ENCODE data around the gene DPP6. TPM values are rescaled to one million over a fixed set of nuclear protein-coding genes. Genes with fewer than 3 reads are reported as not detected.

The DPP6 gene
- total and polyA plus RNA-seq, 2 of the 8 experiments (the other 6 are each of a cell fraction or from before 2014, with no cell fraction given), result 4.7 to 6.8 TPM

DNA sequence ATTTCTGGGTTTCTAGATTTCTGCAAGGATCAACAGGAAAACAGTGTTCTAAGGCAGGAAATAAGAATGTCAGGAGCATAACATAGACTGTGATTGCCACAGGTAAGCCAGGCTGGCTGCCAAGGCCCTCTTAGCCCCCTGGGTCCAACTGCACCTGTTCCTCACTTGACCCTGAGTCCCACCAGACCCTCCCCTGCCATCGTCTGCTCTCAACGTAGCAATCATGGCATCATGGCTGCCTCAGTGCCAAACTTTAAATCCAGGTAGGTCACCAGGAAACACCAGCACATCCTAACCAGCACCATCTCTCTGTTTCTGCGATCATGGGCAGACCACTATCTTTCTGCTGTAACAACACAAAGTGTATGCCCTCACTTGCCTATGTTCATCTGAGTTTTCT is 683.6 kb downstream of the DPP6 start:
- POLR2A ChIA-PET (ENCODE audit: partially characterized antibody), result no interaction called here
- H3K23ac ChIP-seq (ENCODE audit: insufficient read length), result no peak overlapping the region
- H4K5ac ChIP-seq (ENCODE audit: insufficient read length, low read depth, low read length), result no peak overlapping the region
- no peak for DNase-seq (ENCODE audit: low read depth in 1 of 2, low spot score in 2 of 2)
- H3K27me3 ChIP-seq (replicated peaks in 1 of 4; ENCODE audit: control insufficient read depth in 3 of 4, extremely low read depth in 1 of 4, insufficient read depth in 3 of 4, low read length in 3 of 4), result no peaks in the 10 kb centered on the region; a peak in 1 of 7 replicates
- H3K4me3 ChIP-seq (ENCODE audit: extremely low read depth in 1 of 4, insufficient read depth in 2 of 4, low read depth in 3 of 4, low read length in 4 of 4), result no peak overlapping the region
- no peaks in the 10 kb centered on the region for H3K79me2 ChIP-seq (ENCODE audit: control insufficient read depth in 1 of 2, insufficient read depth in 2 of 2, low read length in 2 of 2)
- H3K18ac ChIP-seq (ENCODE audit: extremely low read depth, low read length), result no peak overlapping the region
- no peak overlapping the region for H4K8ac ChIP-seq (ENCODE audit: extremely low read depth, insufficient read depth, low read length)
- no peak overlapping the region for H2AK5ac ChIP-seq (ENCODE audit: low read depth, low read length)
- CTCF ChIA-PET (ENCODE audit: partially characterized antibody), result interaction anchor here (1.1 kb wide), 1 partner anchor 12 kb away, joined by 3 read pairs; no protein-coding TSS in a partner anchor
- peaks cover 0 to 3% (median 0%) of the 10 kb centered on the region in 4 experiments; a peak in 1 of 7 replicates for H3K4me1 ChIP-seq (replicated peaks in 1 of 4; ENCODE audit: control insufficient read depth in 3 of 4, insufficient read depth in 4 of 4, low read length in 3 of 4)
- H4K20me1 ChIP-seq (replicated peaks in 1 of 2; ENCODE audit: control insufficient read depth in 1 of 2, insufficient read depth in 2 of 2, low read length in 2 of 2), result no peaks in the 10 kb centered on the region
- H3K9ac ChIP-seq (replicated peaks in 1 of 4; ENCODE audit: extremely low read depth in 1 of 4, low read depth in 3 of 4, low read length in 3 of 4), result no peak overlapping the region
- no peak overlapping the region for H4K91ac ChIP-seq (replicated peaks; ENCODE audit: insufficient read length, low read length)
- no peak overlapping the region for H2BK20ac ChIP-seq (ENCODE audit: low read length)
- no peak overlapping the region for H3K14ac ChIP-seq (ENCODE audit: insufficient read length)
- H3K27ac ChIP-seq (ENCODE audit: low read depth, low read length), result no peak overlapping the region
- no peak overlapping the region for H2BK5ac ChIP-seq (ENCODE audit: low read depth, low read length)
- H3K4me2 ChIP-seq (ENCODE audit: insufficient read depth in 1 of 2, low read depth in 2 of 2, low read length in 2 of 2), result no peak overlapping the region
- WGBS, 2 experiments (ENCODE audit: extremely low coverage in 1 of 2, insufficient coverage in 1 of 2, insufficient read length in 1 of 2, insufficient replicate concordance in 2 of 2, low coverage in 1 of 2, low lambda C conversion rate in 2 of 2, missing lambda C conversion rate in 1 of 2), result 93% methylated on average over 3 of the region's 3 CpGs; no CpG with 5 or more reads in 1 of the 2 experiments
- H2AFZ ChIP-seq (ENCODE audit: low read length), result no peak overlapping the region
- no peaks in the 10 kb centered on the region for H3K79me1 ChIP-seq (ENCODE audit: low read depth, low read length)
- no peaks in the 10 kb centered on the region for H3K23me2 ChIP-seq (ENCODE audit: low read depth, low read length)
- no peak overlapping the region for H3K56ac ChIP-seq (replicated peaks; ENCODE audit: insufficient read length, low read depth, low read length)
- FAIRE-seq, result no peak
- no peak overlapping the region for H3K4ac ChIP-seq (replicated peaks; ENCODE audit: insufficient read length, low read depth, low read length)
- no peak overlapping the region for H2BK15ac ChIP-seq (ENCODE audit: low read length)
- H2BK120ac ChIP-seq (replicated peaks; ENCODE audit: low read depth, low read length), result no peak overlapping the region
- H3K36me3 ChIP-seq (ENCODE audit: control insufficient read depth in 2 of 4, insufficient read depth in 4 of 4, low read length in 3 of 4), result no peaks in the 10 kb centered on the region
- H3K9me3 ChIP-seq (ENCODE audit: insufficient read depth in 2 of 2, low read depth in 1 of 2, low read length in 1 of 2), result no peaks in the 10 kb centered on the region
- H2BK12ac ChIP-seq (ENCODE audit: low read depth, low read length), result no peak overlapping the region
- TF ChIP-seq BCL11A (IDR thresholded peaks at IDR 0.05; ENCODE audit: low read depth in 2 of 2, low read length in 2 of 2), result no peak
- TF ChIP-seq, protein P1, sequence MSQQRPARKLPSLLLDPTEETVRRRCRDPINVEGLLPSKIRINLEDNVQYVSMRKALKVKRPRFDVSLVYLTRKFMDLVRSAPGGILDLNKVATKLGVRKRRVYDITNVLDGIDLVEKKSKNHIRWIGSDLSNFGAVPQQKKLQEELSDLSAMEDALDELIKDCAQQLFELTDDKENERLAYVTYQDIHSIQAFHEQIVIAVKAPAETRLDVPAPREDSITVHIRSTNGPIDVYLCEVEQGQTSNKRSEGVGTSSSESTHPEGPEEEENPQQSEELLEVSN (IDR thresholded peaks at IDR 0.05), result no peak
- TF ChIP-seq ASH2L (IDR thresholded peaks at IDR 0.05; ENCODE audit: low read length), result no peak
